Measurements from ENCODE around the gene SKAP2. TPM values are rescaled to one million over a fixed set of nuclear protein-coding genes. Genes with fewer than 3 reads are reported as not detected.

Gene SKAP2
- polyA plus RNA-seq, 4 donors, result 23.6 to 33.2 (median 31.3) TPM

- no peak for DNase-seq (ENCODE audit: low read depth in 4 of 4, low spot score in 3 of 4)
Measured at GRCh38 chr7:26642416-26642815, 222.0 kb downstream of the SKAP2 start.

GRCh38 chr7:26639695-26640094, 224.7 kb downstream of the SKAP2 start:
- DNase-seq (ENCODE audit: low read depth in 4 of 4, low spot score in 3 of 4), result no peak

GRCh38 chr7:26639111-26639510, 225.3 kb downstream of the SKAP2 start:
- no peak for DNase-seq (ENCODE audit: low read depth in 4 of 4, low spot score in 3 of 4)

- no peak for DNase-seq (ENCODE audit: low read depth in 4 of 4, low spot score in 3 of 4)
Measured at GRCh38 chr7:26638140-26638539, 226.2 kb downstream of the SKAP2 start.

- DNase-seq (ENCODE audit: low read depth in 4 of 4, low spot score in 3 of 4), result no peak
Measured at GRCh38 chr7:26637610-26638009, 226.8 kb downstream of the SKAP2 start.

- DNase-seq (ENCODE audit: low read depth in 4 of 4, low spot score in 3 of 4), result no peak
Measured at GRCh38 chr7:26636808-26637207, 227.6 kb downstream of the SKAP2 start.

GRCh38 chr7:26633557-26633956, 230.8 kb downstream of the SKAP2 start:
- DNase-seq (ENCODE audit: low read depth in 4 of 4, low spot score in 3 of 4), result no peak

- no peak for DNase-seq (ENCODE audit: low read depth in 4 of 4, low spot score in 3 of 4)
Measured at GRCh38 chr7:26631601-26632000, 232.8 kb downstream of the SKAP2 start.

- DNase-seq (ENCODE audit: low read depth in 4 of 4, low spot score in 3 of 4), result no peak
Measured at GRCh38 chr7:26630941-26631580, 233.3 kb downstream of the SKAP2 start.

- no peak for DNase-seq (ENCODE audit: low read depth in 4 of 4, low spot score in 3 of 4)
Measured at GRCh38 chr7:26630361-26630760, 234.0 kb downstream of the SKAP2 start.

- DNase-seq (ENCODE audit: low read depth in 4 of 4, low spot score in 3 of 4), result no peak
Measured at GRCh38 chr7:26629696-26630095, 234.7 kb downstream of the SKAP2 start.

- no peak for DNase-seq (ENCODE audit: low read depth in 4 of 4, low spot score in 3 of 4)
Measured at GRCh38 chr7:26627891-26628341, 236.5 kb downstream of the SKAP2 start.

GRCh38 chr7:26627221-26627620, 237.2 kb downstream of the SKAP2 start:
- DNase-seq (ENCODE audit: low read depth in 4 of 4, low spot score in 3 of 4), result no peak

GRCh38 chr7:26626687-26627086, 237.7 kb downstream of the SKAP2 start:
- DNase-seq (ENCODE audit: low read depth in 4 of 4, low spot score in 3 of 4), result no peak

- DNase-seq (ENCODE audit: low read depth in 4 of 4, low spot score in 3 of 4), result no peak
Measured at GRCh38 chr7:26626156-26626555, 238.2 kb downstream of the SKAP2 start.

- no peak for DNase-seq (ENCODE audit: low read depth in 4 of 4, low spot score in 3 of 4)
Measured at GRCh38 chr7:26625286-26625685, 239.1 kb downstream of the SKAP2 start.

GRCh38 chr7:26624839-26625238, 239.6 kb downstream of the SKAP2 start:
- no peak for DNase-seq (ENCODE audit: low read depth in 4 of 4, low spot score in 3 of 4)

GRCh38 chr7:26624431-26624830, 240.0 kb downstream of the SKAP2 start:
- DNase-seq (ENCODE audit: low read depth in 4 of 4, low spot score in 3 of 4), result no peak

GRCh38 chr7:26620352-26620751, 244.0 kb downstream of the SKAP2 start:
- DNase-seq (ENCODE audit: low read depth in 4 of 4, low spot score in 3 of 4), result no peak

GRCh38 chr7:26619348-26619984, 244.9 kb downstream of the SKAP2 start:
- no peak for DNase-seq (ENCODE audit: low read depth in 4 of 4, low spot score in 3 of 4)

- no peak for DNase-seq (ENCODE audit: low read depth in 4 of 4, low spot score in 3 of 4)
Measured at GRCh38 chr7:26618898-26619297, 245.5 kb downstream of the SKAP2 start.

- no peak for DNase-seq (ENCODE audit: low read depth in 4 of 4, low spot score in 3 of 4)
Measured at GRCh38 chr7:26618449-26618848, 245.9 kb downstream of the SKAP2 start.
